Suppressor macrophage (primary cell): Measurements from ENCODE around the gene SRCIN1.
"Not testable (repeated sequence)": the region's sequence is repeated elsewhere in the genome, so short reads cannot be mapped to it uniquely, and the experiment has no call there.

Source experiments
- DNase-seq, 4 experiments: peaks; one replicate each; pipeline ENCODE4 v3.0.0-alpha.2; 2020 to 2022

The SRCIN1 gene

DNA sequence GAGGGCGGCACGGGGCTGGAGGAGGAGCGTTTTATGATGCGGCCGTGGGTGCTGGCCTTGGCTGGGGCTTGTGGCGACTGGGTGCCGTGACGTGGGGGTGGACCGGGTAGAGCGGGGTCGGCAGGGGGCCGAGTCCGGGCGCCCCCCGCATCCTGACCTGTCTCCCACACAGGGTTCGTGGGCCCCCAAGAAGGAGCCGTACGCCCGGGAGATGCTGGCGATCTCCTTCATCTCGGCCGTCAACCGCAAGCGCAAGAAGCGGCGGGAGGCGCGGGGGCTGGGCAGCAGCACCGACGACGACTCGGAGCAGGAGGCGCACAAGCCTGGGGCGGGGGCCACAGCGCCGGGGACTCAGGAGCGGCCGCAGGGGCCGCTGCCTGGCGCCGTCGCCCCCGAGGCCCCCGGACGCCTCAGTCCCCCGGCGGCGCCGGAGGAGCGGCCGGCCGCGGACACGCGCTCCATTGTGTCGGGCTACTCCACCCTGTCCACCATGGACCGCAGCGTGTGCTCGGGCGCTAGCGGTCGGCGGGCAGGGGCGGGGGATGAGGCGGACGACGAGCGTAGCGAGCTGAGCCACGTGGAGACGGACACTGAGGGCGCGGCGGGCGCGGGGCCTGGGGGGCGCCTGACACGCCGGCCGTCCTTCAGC is 95.9 kb downstream of the SRCIN1 start:
- DNase-seq: no peak

DNA sequence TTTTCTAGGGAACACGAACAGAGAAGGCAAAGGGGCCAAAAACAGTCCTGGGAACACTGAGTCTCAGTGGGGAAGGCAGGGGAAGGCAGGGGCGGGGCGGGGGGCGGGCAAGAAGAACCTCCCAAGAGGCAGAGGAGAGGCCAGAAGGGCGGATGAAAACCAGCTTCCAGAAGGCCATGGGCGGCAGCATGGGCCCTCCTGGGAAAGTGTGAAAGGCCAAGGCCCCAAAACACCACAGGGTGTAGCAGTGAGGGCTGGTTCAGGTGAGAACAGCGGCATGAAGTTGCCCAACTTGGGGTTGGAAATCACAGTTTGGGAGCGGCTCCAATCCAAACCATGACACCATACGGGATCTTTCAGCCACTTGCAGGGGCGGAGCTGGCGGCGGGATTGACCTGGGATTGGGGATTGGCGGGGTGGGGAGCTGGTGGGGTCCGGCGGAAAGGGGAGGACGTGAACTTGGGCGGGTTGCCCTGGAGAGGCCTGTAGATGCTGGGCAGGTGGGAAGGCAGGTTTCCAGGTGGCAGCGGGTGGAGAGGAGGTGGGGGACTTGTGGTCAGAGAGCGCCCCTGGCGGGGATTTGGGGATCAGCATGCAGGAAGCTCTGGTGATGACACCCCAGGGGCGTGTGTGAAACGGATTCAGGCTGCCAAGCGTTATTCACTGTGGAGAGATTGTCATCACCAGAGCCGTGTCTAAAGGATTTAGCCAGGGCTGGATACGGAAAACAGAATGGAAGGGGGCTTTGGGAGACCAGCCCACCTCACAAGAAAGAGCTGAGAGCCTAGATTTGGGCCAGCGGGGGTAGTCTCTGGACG is 96.6 kb downstream of the SRCIN1 start:
- peak; percentile 74 to 83 (median 77) for DNase-seq

DNA sequence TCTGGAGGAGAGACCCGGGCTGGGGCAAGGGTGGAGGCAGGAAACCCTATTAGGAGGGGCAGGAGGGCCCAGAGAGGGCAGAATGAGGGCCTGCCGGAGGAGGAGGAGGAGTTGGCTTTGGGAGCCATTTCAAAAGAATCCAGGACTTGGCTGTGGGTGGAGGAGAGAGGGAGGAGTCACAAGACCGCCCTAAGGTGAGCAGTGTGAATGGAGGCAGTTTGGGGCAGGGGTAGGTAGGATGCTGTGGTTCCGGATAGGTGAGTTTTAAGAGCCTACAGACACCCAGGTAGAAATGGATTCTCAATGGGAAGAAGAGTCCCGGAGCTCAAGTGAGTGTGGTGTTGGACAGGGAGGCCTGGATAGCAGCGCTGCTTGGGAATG is 97.2 kb downstream of the SRCIN1 start:
- DNase-seq: no peak

DNA sequence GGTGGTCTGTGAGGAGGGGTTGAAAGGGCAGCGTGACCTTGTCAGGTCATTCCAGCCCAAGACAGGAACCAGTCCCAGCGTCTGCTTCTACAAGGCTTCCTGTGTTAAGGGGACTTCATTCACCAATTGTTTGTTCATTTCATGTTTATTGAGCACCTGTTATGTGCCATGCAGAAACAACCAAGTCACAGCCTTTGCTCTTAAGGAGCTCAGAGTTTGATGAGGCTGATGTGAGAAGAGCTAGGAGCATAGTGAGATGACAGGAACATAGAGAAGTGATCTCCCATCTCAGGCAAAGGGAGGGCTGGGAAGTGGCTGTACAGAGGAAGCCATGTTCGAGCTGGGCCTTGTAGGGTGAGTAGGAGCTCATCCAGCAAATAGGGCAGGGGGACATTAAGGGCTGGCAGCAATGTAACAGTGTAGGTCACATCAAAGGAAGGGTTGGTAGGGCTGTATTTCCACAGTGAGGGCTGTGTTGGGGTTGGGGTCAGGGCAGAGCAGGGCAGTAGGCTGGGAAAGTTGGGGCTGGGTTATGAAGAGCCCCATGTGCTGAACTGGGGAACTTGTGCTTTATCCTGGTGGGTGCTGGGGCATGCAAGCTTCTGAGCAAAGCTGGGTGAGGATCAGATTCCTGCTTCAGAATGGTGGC is 97.7 kb downstream of the SRCIN1 start:
- DNase-seq: no peak

DNA sequence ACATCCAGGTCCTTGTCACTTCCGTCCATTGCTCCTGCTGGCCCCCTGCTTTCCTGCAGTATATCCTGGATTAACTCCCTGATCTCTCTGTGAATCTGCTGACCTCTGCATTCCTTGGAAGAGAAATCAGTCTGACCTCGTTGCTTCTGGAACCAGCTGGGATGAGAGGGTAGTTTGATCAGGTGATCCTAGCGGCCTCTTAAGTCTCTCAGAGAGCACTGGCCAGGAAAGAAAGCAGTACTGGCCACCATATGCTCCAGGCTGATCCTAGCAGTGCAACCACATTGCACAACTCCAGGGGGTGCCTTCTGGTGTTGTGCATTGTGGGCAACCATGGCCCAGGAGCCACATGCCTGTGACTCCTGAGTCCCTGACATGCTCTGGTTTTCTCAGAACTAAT is 98.3 kb downstream of the SRCIN1 start:
- no peak for DNase-seq

DNA sequence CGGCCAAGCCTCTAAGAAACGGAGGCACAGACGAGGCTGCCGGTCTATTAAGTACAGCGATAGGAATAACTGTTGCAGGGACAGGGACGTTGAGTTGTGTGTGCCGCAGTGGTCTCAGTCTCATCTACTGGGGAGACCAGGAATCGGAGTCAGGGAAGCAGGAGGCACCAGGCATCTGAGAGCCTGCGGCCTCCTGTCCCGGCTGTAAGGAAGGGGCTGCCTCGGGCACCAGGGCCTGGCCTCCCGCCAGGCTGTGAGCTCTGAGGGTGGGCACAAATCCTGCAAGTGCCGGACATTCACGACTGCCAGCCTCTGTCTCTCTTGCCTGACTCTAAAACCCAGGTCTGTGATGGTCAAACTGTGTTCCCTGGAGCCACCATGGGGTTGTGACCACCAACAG is 101.5 kb downstream of the SRCIN1 start:
- no peak for DNase-seq

DNA sequence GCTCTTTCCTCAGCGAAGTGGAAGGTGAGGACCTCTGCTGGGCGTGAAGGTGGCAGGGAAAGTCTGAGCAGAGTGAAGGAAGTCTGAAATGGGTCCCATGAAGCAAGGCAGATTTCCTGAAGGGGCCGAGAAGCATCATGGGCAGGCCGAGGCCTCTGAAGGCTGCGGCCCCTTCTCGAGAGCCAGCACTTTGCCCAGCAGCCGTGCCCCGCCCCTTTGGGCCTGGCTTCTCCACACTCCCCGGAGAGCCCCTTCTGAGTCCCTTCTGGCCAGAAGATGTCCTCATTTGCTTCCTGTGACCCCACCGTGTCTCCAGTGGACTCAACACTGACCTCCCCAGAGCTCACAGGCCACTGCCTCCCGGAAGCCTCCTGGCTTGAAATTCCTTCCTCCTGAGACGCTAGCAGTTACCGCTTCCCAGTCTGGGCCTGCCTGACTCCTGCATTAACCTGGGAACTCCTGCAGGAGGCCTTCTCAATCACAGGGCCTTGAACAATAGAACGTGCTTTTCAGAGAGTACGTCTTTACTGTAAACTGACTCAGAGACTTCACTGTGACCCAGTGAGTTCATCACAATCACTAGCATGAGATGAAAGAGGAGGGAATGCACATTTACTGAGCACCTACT is 102.4 kb downstream of the SRCIN1 start:
- DNase-seq: not testable (repeated sequence)

DNA sequence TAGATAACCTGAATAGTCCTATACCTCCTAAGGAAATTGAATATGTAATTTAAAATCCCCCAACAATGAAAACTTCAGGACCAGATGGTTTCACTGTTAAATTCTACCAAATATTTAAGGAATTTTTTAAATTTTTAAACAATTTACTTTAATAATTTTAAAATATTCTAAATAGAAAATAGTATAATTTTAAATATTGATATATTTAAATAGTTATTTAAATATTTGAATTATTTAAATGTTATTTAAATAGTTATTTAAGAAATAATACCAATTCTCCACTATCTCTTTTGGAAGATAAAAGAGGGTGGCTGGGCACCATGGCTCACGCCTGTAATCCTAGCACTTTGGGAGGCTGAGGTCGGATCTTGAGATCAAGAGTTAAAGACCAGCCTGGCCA is 104.0 kb downstream of the SRCIN1 start:
- DNase-seq: not testable (repeated sequence)

DNA sequence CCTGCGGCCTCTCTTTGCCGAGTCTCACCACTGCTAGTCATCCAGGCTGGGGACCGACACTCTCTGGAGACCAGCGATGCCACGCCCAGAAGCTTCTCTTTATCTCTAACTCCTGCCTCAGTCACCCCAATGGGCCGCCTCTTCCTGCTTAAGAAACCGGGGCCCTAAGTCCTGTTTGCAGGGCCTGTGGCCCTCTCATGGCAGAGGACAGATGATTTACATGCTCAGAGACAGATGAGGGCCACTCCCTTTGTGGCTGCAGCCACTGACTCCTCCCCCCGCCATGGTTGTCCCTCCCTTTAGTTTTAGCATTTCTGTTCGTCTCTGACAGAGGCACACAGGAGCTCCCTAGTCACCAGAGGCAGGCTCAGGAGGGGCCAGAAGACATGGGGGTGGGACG is 106.5 kb downstream of the SRCIN1 start:
- not testable (repeated sequence) for DNase-seq

DNA sequence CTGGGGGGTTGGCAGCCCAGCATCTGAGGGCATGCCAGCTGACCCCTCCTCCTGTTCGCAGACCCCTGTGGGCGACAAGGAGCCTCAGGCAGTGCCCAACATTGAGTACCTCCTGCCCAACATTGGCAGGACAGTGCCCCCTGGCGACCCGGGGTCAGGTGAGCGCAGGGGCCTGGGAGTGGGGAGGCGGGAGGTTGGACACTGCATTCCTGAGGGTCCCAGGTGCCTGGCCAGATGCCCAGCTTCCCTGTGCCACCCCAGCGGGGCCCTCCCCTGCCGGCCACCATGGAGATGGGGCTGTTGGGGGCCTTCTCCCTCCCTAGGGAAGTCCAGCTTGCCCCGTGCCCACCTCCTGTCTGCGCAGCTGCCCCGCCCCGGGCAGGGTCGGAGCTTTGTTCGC is 107.4 kb downstream of the SRCIN1 start:
- DNase-seq: no peak

DNA sequence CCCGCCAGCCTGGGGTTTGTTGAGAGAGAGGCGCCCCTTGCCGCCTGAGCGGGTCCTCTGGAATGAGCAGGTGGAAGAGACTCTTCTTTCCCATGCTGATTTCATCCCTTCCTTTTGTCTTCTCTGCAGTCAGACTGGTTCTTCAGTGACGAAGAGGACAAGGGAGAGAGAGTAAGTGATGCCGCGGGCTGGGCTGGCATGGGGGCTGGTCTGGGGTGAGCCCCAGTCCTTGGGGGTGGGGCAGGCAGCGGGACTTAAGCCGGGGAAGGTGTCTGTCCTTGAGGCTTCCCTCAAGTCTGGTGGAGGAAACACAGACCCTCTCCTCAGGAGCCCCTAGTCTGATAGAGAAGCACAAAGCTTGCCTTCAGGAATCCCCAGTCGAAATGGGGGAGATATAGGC is 108.1 kb downstream of the SRCIN1 start:
- DNase-seq: not testable (repeated sequence)

DNA sequence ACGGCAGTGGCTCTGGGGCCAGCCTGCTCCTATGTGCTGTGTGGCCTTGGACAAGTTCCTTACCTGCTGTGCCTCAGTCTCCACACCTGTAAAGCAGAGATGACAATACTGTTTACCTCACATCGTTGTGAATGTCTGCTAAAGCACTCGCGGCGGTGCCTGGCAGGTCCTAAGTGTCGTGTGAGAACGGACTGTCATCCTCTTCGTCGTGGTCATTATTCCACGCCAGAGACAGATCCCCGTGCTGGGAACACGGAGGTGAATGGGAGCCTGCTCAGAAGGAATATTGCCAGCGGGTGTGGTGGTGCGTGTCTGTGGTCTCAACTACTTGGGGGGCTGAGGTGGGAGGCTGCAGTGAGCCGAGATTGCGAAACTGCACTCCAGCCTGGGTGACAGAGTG is 111.6 kb downstream of the SRCIN1 start:
- not testable (repeated sequence) for DNase-seq

DNA sequence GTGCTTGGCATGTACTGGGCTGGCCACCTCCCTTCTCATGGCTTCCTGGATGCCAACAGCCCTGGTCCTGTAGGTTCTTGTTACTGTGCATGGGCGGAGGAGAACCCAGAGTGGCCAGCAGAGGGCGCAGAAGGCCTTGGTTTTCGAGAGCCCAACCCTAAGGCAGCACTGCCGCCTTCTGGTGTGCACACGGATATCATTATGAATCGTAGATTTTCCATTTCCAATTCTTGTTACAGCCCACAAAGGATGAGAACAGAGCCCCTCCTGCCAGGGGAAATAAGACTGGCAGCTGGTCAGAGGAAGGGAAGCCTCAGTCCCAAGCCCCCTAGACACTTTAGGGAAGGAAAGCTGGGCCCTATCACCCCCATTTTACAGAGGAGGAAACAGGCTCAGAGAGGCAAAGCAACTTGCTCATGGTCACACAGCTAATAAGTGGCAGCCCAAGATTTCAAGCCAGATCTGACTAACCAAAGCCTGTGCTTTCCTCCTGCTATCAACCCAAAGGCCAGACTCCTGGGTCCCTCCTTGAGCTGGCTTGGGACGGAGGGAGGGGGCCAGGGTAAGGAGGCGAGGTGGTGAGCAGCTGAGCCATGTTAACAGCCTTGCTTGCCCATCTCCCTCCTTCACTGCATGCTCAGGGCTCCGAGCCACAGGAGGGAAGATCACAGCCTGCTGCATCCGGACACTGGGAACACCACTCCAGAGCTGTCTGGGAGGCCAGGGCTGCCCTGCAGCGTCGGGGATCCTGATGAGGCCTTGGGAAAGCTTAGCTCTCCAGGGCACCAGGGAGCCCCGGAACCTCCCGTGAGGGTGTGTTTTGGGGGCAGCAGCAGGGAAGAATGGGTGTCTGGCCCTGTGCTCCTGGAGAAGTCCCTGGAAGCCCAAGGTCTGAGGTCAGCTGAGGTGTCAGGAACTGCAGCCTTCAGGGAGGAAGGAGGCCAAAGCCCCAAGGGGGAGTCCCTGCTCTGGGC is 113.4 kb downstream of the SRCIN1 start:
- DNase-seq: peak; percentile 91 to 95 (median 94)

DNA sequence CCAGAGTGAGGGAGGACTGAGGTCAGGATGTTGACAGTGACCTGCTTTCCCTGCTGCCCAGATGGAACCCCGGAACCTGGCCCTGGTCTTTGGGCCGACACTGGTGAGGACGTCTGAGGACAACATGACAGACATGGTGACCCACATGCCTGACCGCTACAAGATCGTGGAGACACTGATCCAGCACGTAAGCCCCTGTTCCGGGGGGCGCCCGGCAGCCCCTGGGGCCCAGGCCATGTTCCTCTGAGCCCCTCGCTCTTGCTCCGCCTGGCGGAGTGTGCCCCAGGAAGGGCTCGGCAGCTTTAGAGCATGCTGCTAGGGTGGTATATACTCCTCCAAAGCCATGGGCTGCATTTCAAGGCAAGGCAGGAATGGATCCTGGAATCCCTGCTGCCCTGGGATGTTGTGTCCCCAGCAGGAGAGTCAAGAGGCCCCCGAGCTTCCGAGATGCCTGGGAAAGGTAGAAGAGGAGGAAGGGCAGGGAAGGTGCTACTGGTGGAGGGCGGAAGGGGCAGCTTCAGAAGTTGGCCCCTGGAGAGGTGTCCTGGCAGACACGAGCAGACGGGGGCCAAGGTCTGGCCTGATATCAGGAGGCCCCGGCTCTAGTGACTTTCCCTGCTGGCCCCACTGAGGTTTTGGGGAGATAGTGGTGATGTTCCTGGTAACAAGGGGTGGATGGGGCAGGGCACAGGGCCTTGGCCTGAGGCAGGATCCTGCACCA is 114.2 kb downstream of the SRCIN1 start:
- not testable (repeated sequence) for DNase-seq

DNA sequence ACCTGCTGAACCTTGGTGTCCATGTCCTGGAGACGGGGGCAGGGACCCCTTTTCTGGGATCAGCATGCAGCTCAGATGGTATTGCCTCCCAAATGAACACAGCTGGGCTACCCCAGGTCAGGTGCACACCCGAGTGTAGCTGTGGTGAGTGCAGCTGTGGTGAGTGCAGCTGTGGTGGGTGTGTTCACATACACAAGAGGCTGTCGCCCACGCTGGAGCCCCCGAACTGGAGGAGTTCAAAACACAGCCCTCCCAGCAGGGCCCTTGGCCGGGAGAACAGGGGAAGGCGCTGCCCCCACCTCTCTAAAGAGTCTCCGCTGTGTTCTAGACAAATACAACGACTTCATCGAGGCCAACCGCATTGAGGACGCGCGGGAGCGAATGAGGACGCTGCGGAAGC is 116.0 kb downstream of the SRCIN1 start:
- DNase-seq: not testable (repeated sequence)

DNA sequence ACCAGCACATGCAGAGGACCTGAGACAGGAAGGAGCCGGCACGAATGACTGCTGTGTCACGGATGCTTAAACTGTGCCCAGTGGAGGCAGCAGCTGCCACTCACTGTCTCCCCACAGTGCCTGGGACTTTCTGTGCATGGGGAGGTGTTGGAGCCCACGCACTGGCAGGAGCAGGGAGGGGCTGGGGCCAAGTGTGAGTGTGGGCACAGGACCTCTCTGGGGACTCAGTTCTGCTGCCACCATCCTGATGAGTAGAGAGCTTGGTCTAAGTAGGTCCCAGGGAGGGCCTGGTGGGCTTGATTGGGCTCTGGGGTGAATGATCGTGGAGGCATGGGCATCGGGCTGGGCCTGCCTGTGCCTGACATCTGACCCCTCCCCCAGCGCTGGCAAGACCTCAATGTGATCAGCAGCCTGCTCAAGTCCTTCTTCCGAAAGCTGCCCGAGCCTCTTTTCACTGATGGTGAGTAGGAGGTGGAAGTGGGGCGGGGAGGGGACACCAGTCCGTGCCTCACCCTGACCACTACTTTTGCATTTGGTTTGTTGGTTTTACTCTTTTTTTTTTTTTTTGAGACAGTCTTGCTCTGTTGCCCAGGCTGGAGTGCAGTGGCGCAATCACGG is 120.0 kb downstream of the SRCIN1 start:
- DNase-seq: not testable (repeated sequence)

DNA sequence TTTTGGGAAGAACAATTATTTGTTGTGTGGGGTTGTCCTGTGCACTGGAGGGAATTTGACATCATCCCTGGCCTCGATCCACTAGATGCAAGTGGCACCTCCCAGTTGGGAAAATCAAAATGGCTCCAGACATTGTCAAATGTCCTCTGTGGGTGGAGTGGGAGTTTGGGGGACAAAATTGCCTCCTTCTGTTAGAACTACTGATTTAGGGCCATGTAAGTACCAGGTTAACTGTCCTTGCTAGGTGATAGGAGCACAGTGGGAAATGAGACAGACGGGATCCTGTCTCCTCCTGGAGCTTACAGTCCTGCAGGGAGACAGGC is 120.6 kb downstream of the SRCIN1 start:
- no peak for DNase-seq

DNA sequence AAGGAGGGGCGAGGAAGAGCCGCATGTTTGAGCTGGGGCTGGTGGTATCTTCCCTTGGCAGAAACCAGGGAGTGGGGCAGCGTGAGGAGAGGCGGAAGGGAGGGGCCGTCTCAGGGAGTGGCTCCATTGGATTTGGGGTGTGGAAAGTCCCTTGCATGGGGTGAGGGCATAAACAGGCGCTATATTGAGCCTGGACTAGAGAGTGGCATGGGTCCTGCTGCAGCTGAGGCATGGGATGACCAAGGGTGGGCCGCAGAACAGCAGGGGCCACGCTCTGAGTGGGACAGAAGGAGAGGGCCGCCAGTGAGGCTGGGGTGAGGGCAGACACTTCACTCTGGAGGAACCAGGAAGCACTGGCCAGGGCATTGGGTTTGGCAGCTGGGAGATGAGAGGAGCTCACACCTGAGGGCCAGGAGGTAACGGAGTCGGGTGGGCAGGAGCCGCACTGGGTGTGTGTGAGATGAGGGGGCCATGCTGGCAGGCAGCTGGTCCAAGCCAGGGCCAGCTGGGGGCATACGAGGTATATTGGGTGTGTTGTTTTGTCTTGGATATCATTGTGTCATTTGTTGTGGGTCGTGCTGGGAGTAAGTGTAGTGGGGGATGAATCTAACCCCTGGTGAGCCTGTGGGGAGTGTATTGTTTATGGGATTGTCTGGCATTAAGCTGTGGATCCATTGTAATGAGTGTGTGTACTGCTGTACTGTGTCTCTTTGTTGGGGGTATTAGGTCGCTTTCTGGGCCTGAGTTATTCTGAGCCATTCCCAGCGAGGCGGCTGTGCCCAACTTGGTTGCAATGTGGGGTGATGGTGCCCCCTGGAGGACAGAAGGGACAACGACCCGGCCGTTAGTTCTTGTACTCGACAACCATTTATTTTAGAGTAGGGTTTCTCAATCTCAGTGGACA is 121.3 kb downstream of the SRCIN1 start:
- DNase-seq: peak; percentile 70 to 84 (median 80)

DNA sequence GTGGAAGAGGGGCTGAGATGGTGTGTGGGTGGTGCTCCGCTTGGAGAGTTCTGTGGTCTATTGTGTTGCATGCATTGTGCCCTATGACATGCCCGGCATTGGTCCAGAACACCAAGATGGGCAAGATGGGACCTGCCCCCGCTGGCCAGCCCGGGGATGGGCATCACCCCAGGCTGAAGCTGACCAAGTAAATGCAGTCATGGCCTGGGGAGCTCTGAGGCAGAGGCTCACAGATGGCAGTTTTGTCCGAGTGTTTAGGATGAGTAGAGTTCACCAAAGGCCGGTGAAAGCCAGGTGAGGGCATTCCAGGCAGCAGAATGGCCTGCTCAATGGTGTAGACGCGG is 123.1 kb downstream of the SRCIN1 start:
- not testable (repeated sequence) for DNase-seq
